Panc1 (cell line): ENCODE measurements around the gene MACROD2. TPM values are rescaled to one million over a fixed set of nuclear protein-coding genes. Genes with fewer than 3 reads are reported as not detected.

Source experiments
- ATAC-seq: fragments of 200-7000 bp; cut with Tn5 transposase; 2 replicates; pipeline ENCODE4 v1.9.1; 2020; ENCODE audit warnings: mild to moderate bottlenecking, moderate library complexity
- BruUV-seq: library from RNA; stranded (reverse); fragments of 400-500 nt; replicated peaks from 2 replicates; lab custom pipeline; 2021; lab: Mats Ljungman, UMichigan
- CTCF ChIA-PET: fragments of 300-600 bp; sonication (Branson Sonifier 250); formaldehyde crosslinking; loops from one replicate; lab custom pipeline; 2022; ENCODE audit warnings: antibody characterized with exemption; lab: Charles Lee
- POLR2A ChIA-PET: fragments of 300-600 bp; sonication (Branson Sonifier 250); formaldehyde crosslinking; loops from one replicate; lab custom pipeline; 2022; ENCODE audit warnings: antibody characterized with exemption; lab: Charles Lee
- DNase-seq: peaks from one replicate; pipeline ENCODE4 v3.0.0-alpha.2; 2010; ENCODE audit warnings: low read depth, low spot score
- H3K27ac ChIP-seq: 2 replicates; pipeline ENCODE4 v1.5.1; 2011; ENCODE audit warnings: mild to moderate bottlenecking, low read length, inconsistent platforms
- H3K27me3 ChIP-seq: fragments of 200-500 bp; sonication (Bioruptor generic); 2 replicates; pipeline ENCODE4 v1.6.0; 2014; ENCODE audit warnings: low read length, inconsistent platforms; ENCODE audit not compliant: control insufficient read depth, insufficient read depth
- H3K36me3 ChIP-seq: fragments of 200-500 bp; sonication (Bioruptor generic); 2 replicates; pipeline ENCODE4 v1.5.1; 2014; ENCODE audit warnings: inconsistent platforms, mild to moderate bottlenecking, low read length, moderate library complexity; ENCODE audit not compliant: control insufficient read depth, insufficient read depth
- H3K4me1 ChIP-seq: 2 replicates; pipeline ENCODE4 v1.5.1; 2011; ENCODE audit warnings: inconsistent platforms, mild to moderate bottlenecking, low read length, moderate library complexity; ENCODE audit not compliant: control insufficient read depth, insufficient read depth
- H3K4me3 ChIP-seq, 2 experiments: 2 replicates each; pipeline ENCODE4 v1.5.1; 2011 to 2012; ENCODE audit warnings: low read depth in 2 of 2, low read length in 2 of 2, mild to moderate bottlenecking in 2 of 2, inconsistent platforms in 1 of 2, moderate library complexity in 1 of 2
- H3K9me3 ChIP-seq: fragments of 200-500 bp; sonication (Bioruptor generic); 2 replicates; pipeline ENCODE4 v1.5.1; 2014; ENCODE audit warnings: low read depth, mild to moderate bottlenecking, inconsistent platforms, low read length, moderate library complexity; ENCODE audit not compliant: control insufficient read depth, insufficient read depth
- POLR2AphosphoS5 ChIP-seq: IDR thresholded peaks from 2 replicates; pipeline ENCODE4 v1.6.1; 2012; ENCODE audit warnings: mild to moderate bottlenecking, low read depth, low read length, moderate library complexity
- SIN3A ChIP-seq: IDR thresholded peaks from 2 replicates; pipeline ENCODE4 v1.6.1; 2012; ENCODE audit warnings: low read depth, mild to moderate bottlenecking, low read length, moderate library complexity, borderline replicate concordance; ENCODE audit not compliant: insufficient read depth
- TCF7L2 ChIP-seq: IDR thresholded peaks from 2 replicates; pipeline ENCODE4 v1.6.1; 2011; ENCODE audit warnings: mild to moderate bottlenecking, low read depth, low read length, inconsistent platforms
- in situ Hi-C: cut with HindIII; loops from 2 replicates; pipeline ENCODE4 v1.10.0; 2016; ENCODE audit warnings: low sequenced_read_pairs, low pct_unique_long_range_greater_than_20kb
- intact Hi-C: fragments of 100-400 bp; cut with micrococcal nuclease; formaldehyde crosslinking; loops from one replicate; pipeline ENCODE4 v1.10.0; 2022; ENCODE audit not compliant: unreplicated experiment
- total RNA-seq: library from RNA; stranded (reverse); gene quantifications from one replicate; pipeline ENCODE4 v1.2.1, GENCODE V29; 2021; ENCODE audit not compliant: unreplicated experiment
- TF ChIP-seq, protein P1 (sequence below), 2 experiments: IDR thresholded peaks; 2 replicates each; pipeline ENCODE4 v1.6.1; 2011 to 2012; ENCODE audit warnings: low read depth in 2 of 2, control low read depth in 1 of 2, low read length in 1 of 2, mild to moderate bottlenecking in 1 of 2, moderate library complexity in 1 of 2; ENCODE audit not compliant: insufficient read depth in 1 of 2
- TF ChIP-seq, protein P2 (sequence below): fragments of 450-650 bp; IDR thresholded peaks from 2 replicates; pipeline ENCODE4 v1.5.1; 2017; ENCODE audit warnings: mild to moderate bottlenecking

The MACROD2 gene
- total RNA-seq, 1 experiment from 2014 or later = 1.2 TPM

DNA sequence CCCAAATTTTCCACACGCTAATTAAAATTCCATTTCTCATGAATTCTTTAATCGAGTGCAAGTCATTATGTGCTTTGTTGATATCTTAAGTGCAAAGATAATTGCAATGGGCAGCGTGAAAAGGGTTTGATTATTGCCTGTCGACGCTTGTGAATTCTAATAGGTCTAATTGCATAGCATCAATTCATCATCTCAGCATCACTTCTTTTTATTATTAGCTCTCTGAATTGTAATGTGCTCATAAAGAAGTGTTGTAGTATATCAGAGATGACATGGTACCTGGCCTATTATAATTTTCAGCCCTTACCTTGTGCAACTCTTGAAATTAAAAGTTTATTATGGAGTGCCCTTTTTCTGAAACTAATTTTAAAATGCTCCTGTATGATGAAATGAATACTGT, 1208.9 kb downstream of the MACROD2 start:
- ATAC-seq (no peak), DNase-seq (no peak)
- CTCF ChIA-PET = no interaction called here
- in situ Hi-C loops (no loop called here), intact Hi-C loops (no loop called here)
- no peaks in the 10 kb centered on the region for H3K36me3 ChIP-seq
- no peaks in the 10 kb centered on the region for H3K27me3 ChIP-seq
- no peaks in the 10 kb centered on the region for H3K9me3 ChIP-seq
- BruUV-seq = no TSS peak
- H3K4me1 ChIP-seq = no peaks in the 10 kb centered on the region
- TF ChIP-seq, protein P1, sequence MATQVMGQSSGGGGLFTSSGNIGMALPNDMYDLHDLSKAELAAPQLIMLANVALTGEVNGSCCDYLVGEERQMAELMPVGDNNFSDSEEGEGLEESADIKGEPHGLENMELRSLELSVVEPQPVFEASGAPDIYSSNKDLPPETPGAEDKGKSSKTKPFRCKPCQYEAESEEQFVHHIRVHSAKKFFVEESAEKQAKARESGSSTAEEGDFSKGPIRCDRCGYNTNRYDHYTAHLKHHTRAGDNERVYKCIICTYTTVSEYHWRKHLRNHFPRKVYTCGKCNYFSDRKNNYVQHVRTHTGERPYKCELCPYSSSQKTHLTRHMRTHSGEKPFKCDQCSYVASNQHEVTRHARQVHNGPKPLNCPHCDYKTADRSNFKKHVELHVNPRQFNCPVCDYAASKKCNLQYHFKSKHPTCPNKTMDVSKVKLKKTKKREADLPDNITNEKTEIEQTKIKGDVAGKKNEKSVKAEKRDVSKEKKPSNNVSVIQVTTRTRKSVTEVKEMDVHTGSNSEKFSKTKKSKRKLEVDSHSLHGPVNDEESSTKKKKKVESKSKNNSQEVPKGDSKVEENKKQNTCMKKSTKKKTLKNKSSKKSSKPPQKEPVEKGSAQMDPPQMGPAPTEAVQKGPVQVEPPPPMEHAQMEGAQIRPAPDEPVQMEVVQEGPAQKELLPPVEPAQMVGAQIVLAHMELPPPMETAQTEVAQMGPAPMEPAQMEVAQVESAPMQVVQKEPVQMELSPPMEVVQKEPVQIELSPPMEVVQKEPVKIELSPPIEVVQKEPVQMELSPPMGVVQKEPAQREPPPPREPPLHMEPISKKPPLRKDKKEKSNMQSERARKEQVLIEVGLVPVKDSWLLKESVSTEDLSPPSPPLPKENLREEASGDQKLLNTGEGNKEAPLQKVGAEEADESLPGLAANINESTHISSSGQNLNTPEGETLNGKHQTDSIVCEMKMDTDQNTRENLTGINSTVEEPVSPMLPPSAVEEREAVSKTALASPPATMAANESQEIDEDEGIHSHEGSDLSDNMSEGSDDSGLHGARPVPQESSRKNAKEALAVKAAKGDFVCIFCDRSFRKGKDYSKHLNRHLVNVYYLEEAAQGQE (IDR thresholded peaks at IDR 0.05; ENCODE audit: insufficient read depth in 1 of 2, low read depth in 2 of 2, low read length in 1 of 2) = no peak
- no peak overlapping the region for H3K4me3 ChIP-seq
- POLR2A ChIA-PET = no interaction called here
- no peak overlapping the region for H3K27ac ChIP-seq

DNA sequence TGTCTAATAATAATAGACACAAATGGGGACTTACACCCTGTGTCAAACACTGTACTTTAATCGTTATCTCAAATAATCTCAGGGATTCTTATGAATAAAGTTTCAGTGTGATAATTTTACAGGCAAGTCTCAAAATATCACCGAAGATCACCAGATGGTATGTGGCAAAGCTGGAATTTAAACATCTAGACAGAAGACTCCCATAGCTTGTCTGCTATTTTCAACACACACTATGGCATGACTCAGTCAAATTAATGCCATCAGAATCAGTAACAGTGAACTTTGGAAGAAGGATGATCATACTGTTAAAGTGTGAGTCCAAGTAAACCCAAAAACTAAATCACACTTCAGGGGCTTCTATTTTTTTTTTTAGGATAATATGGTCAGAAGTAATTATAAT, 1209.7 kb downstream of the MACROD2 start:
- ChIA-PET CTCF (no interaction called here), POLR2A (no interaction called here)
- no TSS peak for BruUV-seq
- no peak for DNase-seq
- Histone ChIP-seq H3K9me3 (no peaks in the 10 kb centered on the region), H3K4me3 (no peak overlapping the region), H3K27me3 (no peaks in the 10 kb centered on the region), H3K36me3 (no peaks in the 10 kb centered on the region), H3K27ac (no peak overlapping the region), H3K4me1 (no peaks in the 10 kb centered on the region)
- in situ Hi-C loops (no loop called here), intact Hi-C loops (no loop called here)
- ATAC-seq = no peak
- TF ChIP-seq TCF7L2 (no peak), SIN3A (no peak), POLR2AphosphoS5 (no peak)
- TF ChIP-seq, protein P1 (IDR thresholded peaks at IDR 0.05; ENCODE audit: insufficient read depth in 1 of 2, low read depth in 2 of 2, low read length in 1 of 2) = no peak
- TF ChIP-seq, protein P2, sequence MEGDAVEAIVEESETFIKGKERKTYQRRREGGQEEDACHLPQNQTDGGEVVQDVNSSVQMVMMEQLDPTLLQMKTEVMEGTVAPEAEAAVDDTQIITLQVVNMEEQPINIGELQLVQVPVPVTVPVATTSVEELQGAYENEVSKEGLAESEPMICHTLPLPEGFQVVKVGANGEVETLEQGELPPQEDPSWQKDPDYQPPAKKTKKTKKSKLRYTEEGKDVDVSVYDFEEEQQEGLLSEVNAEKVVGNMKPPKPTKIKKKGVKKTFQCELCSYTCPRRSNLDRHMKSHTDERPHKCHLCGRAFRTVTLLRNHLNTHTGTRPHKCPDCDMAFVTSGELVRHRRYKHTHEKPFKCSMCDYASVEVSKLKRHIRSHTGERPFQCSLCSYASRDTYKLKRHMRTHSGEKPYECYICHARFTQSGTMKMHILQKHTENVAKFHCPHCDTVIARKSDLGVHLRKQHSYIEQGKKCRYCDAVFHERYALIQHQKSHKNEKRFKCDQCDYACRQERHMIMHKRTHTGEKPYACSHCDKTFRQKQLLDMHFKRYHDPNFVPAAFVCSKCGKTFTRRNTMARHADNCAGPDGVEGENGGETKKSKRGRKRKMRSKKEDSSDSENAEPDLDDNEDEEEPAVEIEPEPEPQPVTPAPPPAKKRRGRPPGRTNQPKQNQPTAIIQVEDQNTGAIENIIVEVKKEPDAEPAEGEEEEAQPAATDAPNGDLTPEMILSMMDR = no peak
